Measurements from ENCODE around the gene MGA.

MGA gene

GRCh38 chr15:41805711-41806110 is 145.5 kb downstream of the MGA start:
- Histone ChIP-seq H3K27me3 (ENCODE audit: control insufficient read depth in 1 of 2, insufficient read depth in 2 of 2, low read length in 2 of 2) (no peaks in the 10 kb centered on the region), H3K4me3 (ENCODE audit: low read length in 2 of 2) (no peak overlapping the region), H3K4me1 (ENCODE audit: control insufficient read depth, insufficient read depth, low read length) (peaks cover 28% of the 10 kb centered on the region), H3K9ac (ENCODE audit: low read length in 2 of 2) (peak overlapping the region in 1 of 2 donors; percentile 29), H3K36me3 (ENCODE audit: control insufficient read depth in 2 of 2, insufficient read depth in 2 of 2, low read length in 2 of 2) (peaks cover 3 to 4% of the 10 kb centered on the region in 2 donors), H3K27ac (ENCODE audit: low read length) (peak overlapping the region; percentile 82), H3K9me3 (ENCODE audit: control insufficient read depth in 2 of 2, low read length in 2 of 2) (no peaks in the 10 kb centered on the region)

GRCh38 chr15:41806291-41807181 is 146.3 kb downstream of the MGA start:
- Histone ChIP-seq H3K27me3 (ENCODE audit: control insufficient read depth in 1 of 2, insufficient read depth in 2 of 2, low read length in 2 of 2) (no peaks in the 10 kb centered on the region), H3K9ac (ENCODE audit: low read length in 2 of 2) (peak overlapping the region in 1 of 2 donors; percentile 36), H3K36me3 (ENCODE audit: control insufficient read depth in 2 of 2, insufficient read depth in 2 of 2, low read length in 2 of 2) (no peaks in the 10 kb centered on the region), H3K4me3 (ENCODE audit: low read length in 2 of 2) (no peak overlapping the region), H3K4me1 (ENCODE audit: control insufficient read depth, insufficient read depth, low read length) (peaks cover 35% of the 10 kb centered on the region), H3K9me3 (ENCODE audit: control insufficient read depth in 2 of 2, low read length in 2 of 2) (no peaks in the 10 kb centered on the region), H3K27ac (ENCODE audit: low read length) (peak overlapping the region; percentile 82)

DNA sequence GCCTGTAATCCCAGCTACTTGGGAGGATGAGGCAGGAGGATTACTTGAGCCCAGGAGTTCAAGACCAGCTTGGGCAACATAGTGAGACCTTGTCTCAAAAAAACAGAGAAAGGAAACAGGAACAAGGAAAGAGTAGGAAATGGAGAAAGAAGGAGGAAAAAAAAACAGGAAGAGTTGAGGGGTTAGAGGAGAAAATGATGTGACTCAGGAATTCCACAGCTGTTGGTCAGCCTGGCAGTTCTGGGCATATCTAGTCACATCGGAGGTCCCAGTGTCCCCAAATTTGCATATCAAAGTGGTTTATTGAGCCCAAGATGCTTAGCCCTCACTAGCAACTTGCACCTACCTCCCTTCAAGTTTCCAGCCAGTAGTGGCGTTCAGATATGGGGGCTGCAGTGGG is 148.9 kb downstream of the MGA start:
- peaks cover 34% of the 10 kb centered on the region for H3K4me1 ChIP-seq (ENCODE audit: control insufficient read depth, insufficient read depth, low read length)

DNA sequence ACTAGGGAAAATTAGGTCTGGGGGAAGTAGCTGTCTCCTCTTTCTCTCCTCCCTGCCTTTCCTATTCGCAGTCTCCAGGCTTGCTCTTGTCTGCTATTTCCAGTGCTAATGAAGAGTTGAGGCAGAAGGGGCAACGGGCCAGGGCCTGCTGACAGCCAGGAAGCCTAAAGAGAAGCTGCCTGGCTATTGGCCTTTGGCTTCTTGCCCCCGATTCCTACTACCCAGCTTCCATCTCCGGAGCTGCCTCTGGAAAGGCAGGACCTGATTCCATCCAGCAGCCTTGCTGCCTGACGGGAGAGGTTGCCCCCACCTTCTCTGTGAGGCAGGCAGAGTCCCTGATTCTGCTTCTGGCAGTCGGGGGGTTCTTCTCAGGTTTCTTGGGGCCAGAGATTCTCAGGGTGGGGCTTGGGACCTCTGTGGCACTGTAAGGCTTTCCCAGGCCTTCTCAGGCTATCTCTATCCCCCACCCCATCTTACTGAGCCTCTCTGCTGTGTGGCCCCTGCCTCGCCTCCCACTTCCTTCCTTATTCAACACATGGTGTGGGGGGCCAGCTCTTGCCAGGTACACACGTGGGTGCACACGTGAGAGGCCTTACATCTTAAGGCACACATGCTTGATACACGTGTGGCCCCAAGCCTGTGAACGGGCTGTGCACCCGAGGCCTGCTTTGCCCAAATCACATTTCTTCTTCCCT is 149.5 kb downstream of the MGA start:
- Histone ChIP-seq H3K27ac (ENCODE audit: low read length) (no peak overlapping the region), H3K27me3 (ENCODE audit: control insufficient read depth in 1 of 2, insufficient read depth in 2 of 2, low read length in 2 of 2) (no peaks in the 10 kb centered on the region), H3K4me1 (ENCODE audit: control insufficient read depth, insufficient read depth, low read length) (peaks cover 28% of the 10 kb centered on the region), H3K4me3 (ENCODE audit: low read length in 2 of 2) (no peak overlapping the region), H3K9me3 (ENCODE audit: control insufficient read depth in 2 of 2, low read length in 2 of 2) (no peaks in the 10 kb centered on the region), H3K9ac (ENCODE audit: low read length in 2 of 2) (no peak overlapping the region), H3K36me3 (ENCODE audit: control insufficient read depth in 2 of 2, insufficient read depth in 2 of 2, low read length in 2 of 2) (peaks cover 0 to 18% of the 10 kb centered on the region in 2 donors)

More for the DNA sequence above, 148.9 kb downstream of the MGA start:
- Histone ChIP-seq H3K9me3 (ENCODE audit: control insufficient read depth in 2 of 2, low read length in 2 of 2) (no peaks in the 10 kb centered on the region), H3K36me3 (ENCODE audit: control insufficient read depth in 2 of 2, insufficient read depth in 2 of 2, low read length in 2 of 2) (peaks cover 0 to 14% of the 10 kb centered on the region in 2 donors), H3K9ac (ENCODE audit: low read length in 2 of 2) (no peak overlapping the region), H3K27ac (ENCODE audit: low read length) (no peak overlapping the region), H3K27me3 (ENCODE audit: control insufficient read depth in 1 of 2, insufficient read depth in 2 of 2, low read length in 2 of 2) (no peaks in the 10 kb centered on the region), H3K4me3 (ENCODE audit: low read length in 2 of 2) (no peak overlapping the region)

DNA sequence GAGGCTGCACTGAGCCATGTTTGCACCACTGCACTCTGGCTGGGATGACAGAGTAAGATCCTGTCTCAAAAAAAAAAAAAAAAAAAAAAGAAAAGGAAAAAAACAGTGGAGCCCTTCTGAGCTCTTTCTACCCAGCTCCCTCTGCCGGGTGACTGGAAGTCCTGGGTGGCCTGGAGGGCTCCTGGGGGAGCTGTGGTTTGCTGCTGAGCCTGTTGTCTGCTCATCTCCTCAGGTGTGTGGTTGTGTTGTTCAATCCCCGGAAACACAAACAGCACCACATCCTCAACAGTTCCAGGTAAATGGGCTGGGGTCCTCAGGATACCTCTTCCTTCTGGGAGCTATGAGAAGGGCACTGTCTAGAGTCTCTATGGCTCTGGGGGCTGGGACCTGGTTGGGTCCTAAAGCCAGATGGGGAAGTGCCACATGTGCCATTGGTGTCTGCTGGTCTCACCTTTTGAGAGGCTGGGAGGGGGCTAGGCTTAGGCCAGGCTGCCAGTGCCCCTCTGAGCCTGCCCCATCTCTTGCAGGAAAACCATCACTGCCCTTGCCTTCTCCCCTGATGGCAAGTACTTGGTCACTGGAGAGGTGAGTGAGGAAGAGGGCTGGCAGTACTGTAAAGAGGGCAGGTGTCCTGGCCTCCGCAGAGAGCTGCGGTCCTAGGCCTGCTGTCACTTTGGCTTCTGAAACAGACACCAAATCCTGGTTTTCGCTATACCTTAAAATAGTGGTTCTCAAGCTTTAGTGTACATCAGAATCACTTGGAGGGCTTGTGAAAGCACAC is 150.6 kb downstream of the MGA start:
- no peak overlapping the region for H3K9ac ChIP-seq (ENCODE audit: low read length in 2 of 2)
- peaks cover 16% of the 10 kb centered on the region for H3K4me1 ChIP-seq (ENCODE audit: control insufficient read depth, insufficient read depth, low read length)

DNA sequence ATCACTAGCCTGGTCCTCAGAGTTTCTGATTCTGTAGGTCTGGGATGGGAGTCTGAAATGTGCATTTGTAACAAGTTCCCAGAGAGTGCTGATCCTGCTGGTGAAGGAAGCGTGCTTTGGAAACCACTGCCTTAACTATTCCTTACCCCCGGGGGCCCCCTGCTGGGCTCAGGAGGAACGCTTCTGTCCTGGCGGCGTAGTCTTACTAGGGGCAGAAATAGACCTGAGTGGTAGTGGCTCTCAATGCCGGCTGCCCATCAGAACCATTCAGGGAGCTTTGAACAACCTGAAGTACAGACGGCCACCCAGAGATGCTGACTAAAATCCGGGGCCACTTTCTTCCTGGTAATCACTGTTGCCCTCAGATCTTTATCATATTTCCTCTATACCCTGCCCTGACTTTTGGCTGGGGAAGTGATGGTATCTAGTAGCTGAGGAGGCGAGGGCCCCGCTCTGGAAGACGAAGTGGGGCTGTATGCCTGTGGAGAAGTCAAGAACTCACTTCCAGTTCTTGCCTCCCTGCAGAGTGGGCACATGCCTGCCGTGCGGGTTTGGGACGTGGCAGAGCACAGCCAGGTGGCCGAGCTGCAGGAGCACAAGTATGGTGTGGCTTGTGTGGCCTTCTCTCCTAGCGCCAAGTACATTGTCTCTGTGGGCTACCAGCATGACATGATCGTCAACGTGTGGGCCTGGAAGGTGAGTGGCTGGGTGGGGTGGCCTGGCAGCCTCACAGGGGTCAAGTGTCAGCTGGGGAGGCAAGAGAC is 151.4 kb downstream of the MGA start:
- no peaks in the 10 kb centered on the region for H3K27me3 ChIP-seq (ENCODE audit: control insufficient read depth in 1 of 2, insufficient read depth in 2 of 2, low read length in 2 of 2)
- H3K9me3 ChIP-seq (ENCODE audit: control insufficient read depth in 2 of 2, low read length in 2 of 2), result no peaks in the 10 kb centered on the region
- no peak overlapping the region for H3K27ac ChIP-seq (ENCODE audit: low read length)
- H3K4me3 ChIP-seq (ENCODE audit: low read length in 2 of 2), result no peak overlapping the region
- peaks cover 7 to 29% of the 10 kb centered on the region in 2 donors for H3K36me3 ChIP-seq (ENCODE audit: control insufficient read depth in 2 of 2, insufficient read depth in 2 of 2, low read length in 2 of 2)
- peaks cover 9% of the 10 kb centered on the region for H3K4me1 ChIP-seq (ENCODE audit: control insufficient read depth, insufficient read depth, low read length)
- no peak overlapping the region for H3K9ac ChIP-seq (ENCODE audit: low read length in 2 of 2)

More for the DNA sequence above, 150.6 kb downstream of the MGA start:
- peaks cover 7 to 27% of the 10 kb centered on the region in 2 donors for H3K36me3 ChIP-seq (ENCODE audit: control insufficient read depth in 2 of 2, insufficient read depth in 2 of 2, low read length in 2 of 2)
- H3K27me3 ChIP-seq (ENCODE audit: control insufficient read depth in 1 of 2, insufficient read depth in 2 of 2, low read length in 2 of 2), result no peaks in the 10 kb centered on the region
- H3K9me3 ChIP-seq (ENCODE audit: control insufficient read depth in 2 of 2, low read length in 2 of 2), result no peaks in the 10 kb centered on the region
- H3K27ac ChIP-seq (ENCODE audit: low read length), result no peak overlapping the region
- no peak overlapping the region for H3K4me3 ChIP-seq (ENCODE audit: low read length in 2 of 2)

DNA sequence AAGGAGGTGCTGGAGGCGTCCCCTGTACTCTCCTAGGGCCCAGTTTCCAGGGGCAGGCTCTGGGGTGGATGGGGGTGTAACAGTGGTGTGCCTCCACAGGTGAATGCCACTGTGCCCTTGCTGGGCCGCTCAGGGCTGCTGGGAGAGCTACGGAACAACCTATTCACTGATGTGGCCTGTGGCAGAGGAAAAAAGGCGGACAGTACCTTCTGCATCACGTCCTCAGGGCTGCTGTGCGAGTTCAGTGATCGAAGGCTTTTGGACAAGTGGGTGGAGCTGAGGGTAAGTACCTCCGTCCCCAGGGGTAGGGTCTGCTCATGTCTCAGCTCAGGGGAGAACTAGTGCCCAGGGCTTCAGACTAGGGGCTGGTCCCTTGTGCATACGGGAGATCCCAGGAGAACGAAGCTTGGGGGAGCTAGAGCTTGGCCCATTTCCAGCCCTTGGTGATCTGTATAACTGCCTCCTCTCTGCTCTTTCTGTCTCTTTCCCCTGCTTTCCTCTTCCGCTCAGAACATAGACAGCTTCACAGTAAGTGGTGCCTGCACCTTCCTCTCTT is 152.7 kb downstream of the MGA start:
- no peaks in the 10 kb centered on the region for H3K9me3 ChIP-seq (ENCODE audit: control insufficient read depth in 2 of 2, low read length in 2 of 2)
- H3K36me3 ChIP-seq (ENCODE audit: control insufficient read depth in 2 of 2, insufficient read depth in 2 of 2, low read length in 2 of 2), result peaks cover 14 to 42% of the 10 kb centered on the region in 2 donors
- H3K4me3 ChIP-seq (ENCODE audit: low read length in 2 of 2), result no peak overlapping the region
- H3K27me3 ChIP-seq (ENCODE audit: control insufficient read depth in 1 of 2, insufficient read depth in 2 of 2, low read length in 2 of 2), result no peaks in the 10 kb centered on the region
- no peak overlapping the region for H3K9ac ChIP-seq (ENCODE audit: low read length in 2 of 2)
- H3K27ac ChIP-seq (ENCODE audit: low read length), result no peak overlapping the region
- H3K4me1 ChIP-seq (ENCODE audit: control insufficient read depth, insufficient read depth, low read length), result peaks cover 8% of the 10 kb centered on the region

DNA sequence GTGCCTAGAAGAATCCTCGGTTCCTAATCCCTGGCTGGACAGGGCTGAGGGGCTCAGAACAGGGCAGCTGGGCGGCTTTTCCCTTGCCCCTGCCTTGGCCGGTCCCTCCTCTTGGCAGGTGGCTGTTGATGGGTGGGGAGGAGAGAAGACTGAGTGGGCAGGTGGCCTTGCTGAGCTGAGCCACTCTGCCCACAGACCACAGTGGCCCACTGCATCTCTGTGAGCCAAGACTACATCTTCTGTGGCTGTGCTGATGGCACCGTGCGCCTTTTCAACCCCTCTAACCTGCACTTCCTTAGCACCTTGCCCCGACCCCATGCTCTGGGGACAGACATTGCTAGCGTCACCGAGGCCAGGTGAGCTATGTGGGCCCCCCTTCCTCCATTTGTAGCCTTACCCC is 153.2 kb downstream of the MGA start:
- Histone ChIP-seq H3K4me3 (ENCODE audit: low read length in 2 of 2) (no peak overlapping the region), H3K4me1 (ENCODE audit: control insufficient read depth, insufficient read depth, low read length) (peaks cover 8% of the 10 kb centered on the region), H3K36me3 (ENCODE audit: control insufficient read depth in 2 of 2, insufficient read depth in 2 of 2, low read length in 2 of 2) (peaks cover 19 to 48% of the 10 kb centered on the region in 2 donors), H3K9me3 (ENCODE audit: control insufficient read depth in 2 of 2, low read length in 2 of 2) (no peaks in the 10 kb centered on the region), H3K27me3 (ENCODE audit: control insufficient read depth in 1 of 2, insufficient read depth in 2 of 2, low read length in 2 of 2) (no peaks in the 10 kb centered on the region), H3K9ac (ENCODE audit: low read length in 2 of 2) (no peak overlapping the region), H3K27ac (ENCODE audit: low read length) (no peak overlapping the region)

- H3K27ac ChIP-seq (ENCODE audit: low read length), result no peak overlapping the region
- no peak overlapping the region for H3K4me3 ChIP-seq (ENCODE audit: low read length in 2 of 2)
- no peak overlapping the region for H3K9ac ChIP-seq (ENCODE audit: low read length in 2 of 2)
- no peaks in the 10 kb centered on the region for H3K9me3 ChIP-seq (ENCODE audit: control insufficient read depth in 2 of 2, low read length in 2 of 2)
- H3K36me3 ChIP-seq (ENCODE audit: control insufficient read depth in 2 of 2, insufficient read depth in 2 of 2, low read length in 2 of 2), result peaks cover 29 to 59% of the 10 kb centered on the region in 2 donors
- no peaks in the 10 kb centered on the region for H3K27me3 ChIP-seq (ENCODE audit: control insufficient read depth in 1 of 2, insufficient read depth in 2 of 2, low read length in 2 of 2)
- H3K4me1 ChIP-seq (ENCODE audit: control insufficient read depth, insufficient read depth, low read length), result peaks cover 8% of the 10 kb centered on the region
Measured at GRCh38 chr15:41814534-41814933, 154.3 kb downstream of the MGA start.

- Histone ChIP-seq H3K27ac (ENCODE audit: low read length) (no peak overlapping the region), H3K27me3 (ENCODE audit: control insufficient read depth in 1 of 2, insufficient read depth in 2 of 2, low read length in 2 of 2) (no peaks in the 10 kb centered on the region), H3K36me3 (ENCODE audit: control insufficient read depth in 2 of 2, insufficient read depth in 2 of 2, low read length in 2 of 2) (peaks cover 46 to 75% of the 10 kb centered on the region in 2 donors), H3K9ac (ENCODE audit: low read length in 2 of 2) (no peak overlapping the region), H3K4me3 (ENCODE audit: low read length in 2 of 2) (no peak overlapping the region), H3K4me1 (ENCODE audit: control insufficient read depth, insufficient read depth, low read length) (no peaks in the 10 kb centered on the region), H3K9me3 (ENCODE audit: control insufficient read depth in 2 of 2, low read length in 2 of 2) (no peaks in the 10 kb centered on the region)
Measured at GRCh38 chr15:41816788-41817187, 156.6 kb downstream of the MGA start.

Data from stomach smooth muscle (tissue), 2 donors.